ENCODE data around the gene TMBIM1.

The TMBIM1 gene

GRCh38 chr2:218230882-218231281 lies 61.4 kb downstream of the TMBIM1 start:
- in situ Hi-C loops (cut with HindIII; ENCODE audit: low sequenced_read_pairs): no loop called here
- H3K4me3 ChIP-seq (ENCODE audit: low read depth, low read length): no peak overlapping the region
- TF ChIP-seq CTCF (IDR thresholded peaks at IDR 0.05; ENCODE audit: low read depth, low read length): peak; percentile 28
- DNase-seq (ENCODE audit: low read depth, low spot score): peak; percentile 62

- peak; percentile 45 for DNase-seq (ENCODE audit: low read depth, low spot score)
- no peak overlapping the region for H3K4me3 ChIP-seq (ENCODE audit: low read depth, low read length)
These were observed 62.5 kb downstream of the TMBIM1 start for GRCh38 chr2:218229851-218230250.

GRCh38 chr2:218229239-218229638 lies 63.1 kb downstream of the TMBIM1 start:
- peak; percentile 89 for DNase-seq (ENCODE audit: low read depth, low spot score)
- no peak overlapping the region for H3K4me3 ChIP-seq (ENCODE audit: low read depth, low read length)
- in situ Hi-C loops (cut with HindIII; ENCODE audit: low sequenced_read_pairs): no loop called here
- TF ChIP-seq CTCF (IDR thresholded peaks at IDR 0.05; ENCODE audit: low read depth, low read length): no peak

More at GRCh38 chr2:218229851-218230250, 62.5 kb downstream of the TMBIM1 start:
- no peak for TF ChIP-seq CTCF (IDR thresholded peaks at IDR 0.05; ENCODE audit: low read depth, low read length)
- in situ Hi-C loops (cut with HindIII; ENCODE audit: low sequenced_read_pairs): no loop called here

GRCh38 chr2:218228366-218229090 lies 63.8 kb downstream of the TMBIM1 start:
- no peak for DNase-seq (ENCODE audit: low read depth, low spot score)
- TF ChIP-seq CTCF (IDR thresholded peaks at IDR 0.05; ENCODE audit: low read depth, low read length): no peak
- no peak overlapping the region for H3K4me3 ChIP-seq (ENCODE audit: low read depth, low read length)
- in situ Hi-C loops (cut with HindIII; ENCODE audit: low sequenced_read_pairs): no loop called here

GRCh38 chr2:218226903-218227302 lies 65.4 kb downstream of the TMBIM1 start:
- DNase-seq (ENCODE audit: low read depth, low spot score): no peak
- no peak for TF ChIP-seq CTCF (IDR thresholded peaks at IDR 0.05; ENCODE audit: low read depth, low read length)
- in situ Hi-C loops (cut with HindIII; ENCODE audit: low sequenced_read_pairs): no loop called here
- no peak overlapping the region for H3K4me3 ChIP-seq (ENCODE audit: low read depth, low read length)

Measured in astrocyte of the spinal cord (primary cell).